ENCODE results near the gene SAMD4A.

The SAMD4A gene

DNA sequence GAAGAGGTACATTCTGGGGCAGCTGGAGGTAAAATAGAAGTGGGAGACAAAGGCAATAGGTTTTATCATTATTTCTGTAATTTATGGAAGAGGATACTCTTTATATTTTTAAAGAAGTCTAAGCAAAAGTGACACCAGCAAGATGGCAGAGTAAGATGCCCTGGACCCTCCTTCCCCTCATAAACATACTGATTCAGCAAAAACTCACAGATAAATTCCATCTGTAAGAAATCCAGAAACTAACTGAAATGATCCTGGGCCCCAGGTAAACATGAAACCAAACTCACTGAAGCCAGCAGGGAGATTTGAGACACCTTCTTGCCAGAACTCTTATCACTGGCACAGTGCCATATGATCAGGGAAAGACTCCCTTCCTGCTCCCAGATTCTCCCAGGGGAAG, 255.8 kb downstream of the SAMD4A start:
- DNase-seq (ENCODE audit: low read depth in 1 of 2, low spot score in 1 of 2), result no peak
- H3K4me3 ChIP-seq (replicated peaks; ENCODE audit: insufficient read depth, low read length), result no peak overlapping the region
- H3K27me3 ChIP-seq (ENCODE audit: insufficient read depth, poor library complexity, severe bottlenecking), result no peaks in the 10 kb centered on the region
- no peak overlapping the region for H3K27ac ChIP-seq (replicated peaks)
- no peak for TF ChIP-seq CTCF (IDR thresholded peaks at IDR 0.05; ENCODE audit: insufficient read depth, low read length)
- no peak for TF ChIP-seq GABPA (IDR thresholded peaks at IDR 0.05; ENCODE audit: low read depth)
- no peak for TF ChIP-seq SPI1 (IDR thresholded peaks at IDR 0.05; ENCODE audit: borderline replicate concordance, low read depth)
- TF ChIP-seq REST (IDR thresholded peaks at IDR 0.05; ENCODE audit: insufficient replicate concordance, low read depth), result no peak
- no peak for TF ChIP-seq POLR2AphosphoS5 (IDR thresholded peaks at IDR 0.05; ENCODE audit: low read depth)

DNA sequence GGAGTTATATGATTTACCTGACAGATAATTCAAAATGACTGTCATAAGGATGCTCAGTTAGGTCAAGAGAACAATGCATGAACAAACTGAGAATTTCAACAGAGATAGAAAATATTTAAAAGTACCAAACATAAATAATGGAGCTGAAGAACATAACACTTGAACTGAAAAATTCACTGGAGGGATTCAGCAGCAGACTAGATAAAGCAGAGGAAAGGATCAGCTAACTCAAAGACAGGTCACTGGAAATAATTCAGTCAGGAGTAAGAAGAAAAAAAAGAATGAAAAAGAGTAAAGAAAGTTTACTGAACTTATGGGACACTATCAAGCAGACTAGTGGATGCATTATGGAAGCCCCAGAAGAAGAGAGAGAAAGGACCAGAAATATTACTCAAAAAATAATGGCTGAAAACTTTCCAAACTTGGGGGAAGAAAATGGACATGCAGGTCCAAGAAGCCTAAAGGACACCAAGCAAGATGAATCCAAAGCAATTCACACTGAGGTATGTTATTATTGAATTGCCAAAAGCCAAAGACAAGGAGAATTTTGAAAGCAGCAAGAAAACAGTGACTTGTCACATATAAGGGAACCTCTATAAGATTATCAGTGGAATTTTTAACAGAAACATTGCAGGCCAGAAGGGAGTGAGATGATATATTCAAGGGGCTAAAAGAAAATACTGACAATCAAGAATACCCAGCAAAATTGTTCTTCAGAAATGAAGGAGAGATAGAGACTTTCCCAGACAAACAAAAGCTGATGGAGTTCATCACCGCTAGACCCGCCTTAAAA, 257.0 kb downstream of the SAMD4A start:
- no peak for DNase-seq (ENCODE audit: low read depth in 1 of 2, low spot score in 1 of 2)
- no peaks in the 10 kb centered on the region for H3K27me3 ChIP-seq (ENCODE audit: insufficient read depth, poor library complexity, severe bottlenecking)
- TF ChIP-seq REST (IDR thresholded peaks at IDR 0.05; ENCODE audit: insufficient replicate concordance, low read depth) (no peak), CTCF (IDR thresholded peaks at IDR 0.05; ENCODE audit: insufficient read depth, low read length) (no peak), SPI1 (IDR thresholded peaks at IDR 0.05; ENCODE audit: borderline replicate concordance, low read depth) (no peak), POLR2AphosphoS5 (IDR thresholded peaks at IDR 0.05; ENCODE audit: low read depth) (no peak)
- H3K27ac ChIP-seq (replicated peaks), result no peak overlapping the region
- no peak overlapping the region for H3K4me3 ChIP-seq (replicated peaks; ENCODE audit: insufficient read depth, low read length)

GRCh38 chr14:54828037-54828436, 261.1 kb downstream of the SAMD4A start:
- no peak overlapping the region for H3K4me3 ChIP-seq (replicated peaks; ENCODE audit: insufficient read depth, low read length)
- H3K27ac ChIP-seq (replicated peaks), result no peak overlapping the region
- no peaks in the 10 kb centered on the region for H3K27me3 ChIP-seq (ENCODE audit: insufficient read depth, poor library complexity, severe bottlenecking)
- TF ChIP-seq CTCF (IDR thresholded peaks at IDR 0.05; ENCODE audit: insufficient read depth, low read length) (no peak), GABPA (IDR thresholded peaks at IDR 0.05; ENCODE audit: low read depth) (no peak), SPI1 (IDR thresholded peaks at IDR 0.05; ENCODE audit: borderline replicate concordance, low read depth) (no peak), POLR2AphosphoS5 (IDR thresholded peaks at IDR 0.05; ENCODE audit: low read depth) (no peak), REST (IDR thresholded peaks at IDR 0.05; ENCODE audit: insufficient replicate concordance, low read depth) (no peak)
- DNase-seq (ENCODE audit: low read depth in 1 of 2, low spot score in 1 of 2), result no peak

All from HL-60 (cell line).